ENCODE measurements around the gene TMEM156.
A peak's percentile ranks its signal among the peaks of the same experiment; 100 is the strongest.

TMEM156 gene

GRCh38 chr4:38958453-38959190, 73.6 kb downstream of the TMEM156 start:
- TF ChIP-seq CTCF (IDR thresholded peaks at IDR 0.05; ENCODE audit: low read length, missing control alignments), result no peak
- DNase-seq (ENCODE audit: low read depth), result no peak
- no peak overlapping the region for H3K4me3 ChIP-seq (replicated peaks; ENCODE audit: low read depth, low read length)

GRCh38 chr4:38957893-38958292, 74.3 kb downstream of the TMEM156 start:
- no peak for TF ChIP-seq CTCF (IDR thresholded peaks at IDR 0.05; ENCODE audit: low read length, missing control alignments)
- no peak for DNase-seq (ENCODE audit: low read depth)
- no peak overlapping the region for H3K4me3 ChIP-seq (replicated peaks; ENCODE audit: low read depth, low read length)

GRCh38 chr4:38957261-38957815, 74.9 kb downstream of the TMEM156 start:
- no peak overlapping the region for H3K4me3 ChIP-seq (replicated peaks; ENCODE audit: low read depth, low read length)
- peak; percentile 44 for DNase-seq (ENCODE audit: low read depth)
- no peak for TF ChIP-seq CTCF (IDR thresholded peaks at IDR 0.05; ENCODE audit: low read length, missing control alignments)

- no peak for DNase-seq (ENCODE audit: low read depth)
- no peak for TF ChIP-seq CTCF (IDR thresholded peaks at IDR 0.05; ENCODE audit: low read length, missing control alignments)
- H3K4me3 ChIP-seq (replicated peaks; ENCODE audit: low read depth, low read length), result no peak overlapping the region
Measured at GRCh38 chr4:38955957-38956356, 76.3 kb downstream of the TMEM156 start.

- TF ChIP-seq CTCF (IDR thresholded peaks at IDR 0.05; ENCODE audit: low read length, missing control alignments), result no peak
- no peak overlapping the region for H3K4me3 ChIP-seq (replicated peaks; ENCODE audit: low read depth, low read length)
- no peak for DNase-seq (ENCODE audit: low read depth)
Measured at GRCh38 chr4:38954727-38955126, 77.5 kb downstream of the TMEM156 start.

- no peak for TF ChIP-seq CTCF (IDR thresholded peaks at IDR 0.05; ENCODE audit: low read length, missing control alignments)
- no peak overlapping the region for H3K4me3 ChIP-seq (replicated peaks; ENCODE audit: low read depth, low read length)
- DNase-seq (ENCODE audit: low read depth), result no peak
Measured at GRCh38 chr4:38952017-38952416, 80.2 kb downstream of the TMEM156 start.

GRCh38 chr4:38951598-38951997, 80.6 kb downstream of the TMEM156 start:
- no peak overlapping the region for H3K4me3 ChIP-seq (replicated peaks; ENCODE audit: low read depth, low read length)
- TF ChIP-seq CTCF (IDR thresholded peaks at IDR 0.05; ENCODE audit: low read length, missing control alignments), result no peak
- no peak for DNase-seq (ENCODE audit: low read depth)
